Dermis microvascular lymphatic vessel endothelial cell (primary cell): ENCODE measurements around the gene HNRNPCL2. TPM values are rescaled to one million over a fixed set of nuclear protein-coding genes. Genes with fewer than 3 reads are reported as not detected.
"Not testable (repeated sequence)": the region's sequence is repeated elsewhere in the genome, so short reads cannot be mapped to it uniquely, and the experiment has no call there.

ENCODE experiments used
- DNase-seq, 2 donors: peaks; one replicate each; pipeline versions ENCODE4 v3.0.0 to v3.0.0-alpha.2; 2010; ENCODE audit warnings: low read depth in 2 of 2
- total RNA-seq: library from RNA; depleted of rRNA; stranded (reverse); fragments of >200 nt; gene quantifications from 2 replicates; pipeline ENCODE4 v1.2.1, GENCODE V29; 2014

The HNRNPCL2 gene
- not detected in 2 replicates for total RNA-seq

GRCh38 chr1:13116754-13117153 lies at the start of gene HNRNPCL2:
HNRNPCL2 (minus strand) TSS chr1:13116854; CDS start chr1:13116400, 454 bp downstream.
- not testable (repeated sequence) for DNase-seq

- DNase-seq = not testable (repeated sequence)
Observed at GRCh38 chr1:13165531-13165930, 48.9 kb upstream of the HNRNPCL2 start, which contains the start of gene HNRNPCL4. HNRNPCL4 (minus strand) TSS chr1:13165631; CDS start chr1:13165467, 164 bp downstream.

- DNase-seq = not testable (repeated sequence)
Observed at GRCh38 chr1:13155909-13156308, 39.3 kb upstream of the HNRNPCL2 start, which contains the start of gene PRAMEF26. PRAMEF26 (minus strand) TSS chr1:13156009; CDS start chr1:13153095, 2,914 bp downstream.

GRCh38 chr1:13070474-13070873 lies 46.2 kb downstream of the HNRNPCL2 start, which contains the start of gene PRAMEF25:
PRAMEF25 (plus strand) TSS chr1:13070774; CDS start chr1:13073694, 2,920 bp downstream.
- not testable (repeated sequence) for DNase-seq

Other genes with a start within 250 kb of the HNRNPCL2 start
- gene PRAMEF4, start 230.7 kb downstream of the HNRNPCL2 start, total RNA-seq = not detected in 2 replicates
- gene PRAMEF10, start 218.6 kb downstream of the HNRNPCL2 start, total RNA-seq = not detected in 2 replicates
- gene PRAMEF7, start 200.2 kb downstream of the HNRNPCL2 start, total RNA-seq = not detected in 2 replicates
- not detected in 2 replicates for gene PRAMEF6, start 169.3 kb downstream of the HNRNPCL2 start, total RNA-seq
- gene PRAMEF27, start 60.3 kb downstream of the HNRNPCL2 start, total RNA-seq = not detected in 2 replicates
- gene HNRNPCL3, start 56.1 kb downstream of the HNRNPCL2 start, total RNA-seq = not detected in 2 replicates
- not detected in 2 replicates for gene PRAMEF25, start 46.1 kb downstream of the HNRNPCL2 start, total RNA-seq
- not detected in 2 replicates for gene PRAMEF26, start 39.2 kb upstream of the HNRNPCL2 start, total RNA-seq
- not detected in 2 replicates for gene HNRNPCL4, start 48.8 kb upstream of the HNRNPCL2 start, total RNA-seq
- not detected in 2 replicates for gene PRAMEF9, start 55.0 kb upstream of the HNRNPCL2 start, total RNA-seq
- gene PRAMEF13, start 84.6 kb upstream of the HNRNPCL2 start, total RNA-seq = not detected in 2 replicates
- not detected in 2 replicates for gene PRAMEF18, start 109.3 kb upstream of the HNRNPCL2 start, total RNA-seq
- gene PRAMEF5, start 137.3 kb upstream of the HNRNPCL2 start, total RNA-seq = not detected in 2 replicates
- gene PRAMEF8, start 168.3 kb upstream of the HNRNPCL2 start, total RNA-seq = not detected in 2 replicates
- not detected in 2 replicates for gene PRAMEF33, start 186.7 kb upstream of the HNRNPCL2 start, total RNA-seq
- gene PRAMEF15, start 198.7 kb upstream of the HNRNPCL2 start, total RNA-seq = not detected in 2 replicates
- not detected in 2 replicates for gene PRAMEF14, start 230.3 kb upstream of the HNRNPCL2 start, total RNA-seq